ENCODE results near the gene LIPM. TPM values are rescaled to one million over a fixed set of nuclear protein-coding genes. Genes with fewer than 3 reads are reported as not detected.

Gene LIPM
- total and polyA plus RNA-seq, 2 experiments from 2014 or later: not detected

DNA sequence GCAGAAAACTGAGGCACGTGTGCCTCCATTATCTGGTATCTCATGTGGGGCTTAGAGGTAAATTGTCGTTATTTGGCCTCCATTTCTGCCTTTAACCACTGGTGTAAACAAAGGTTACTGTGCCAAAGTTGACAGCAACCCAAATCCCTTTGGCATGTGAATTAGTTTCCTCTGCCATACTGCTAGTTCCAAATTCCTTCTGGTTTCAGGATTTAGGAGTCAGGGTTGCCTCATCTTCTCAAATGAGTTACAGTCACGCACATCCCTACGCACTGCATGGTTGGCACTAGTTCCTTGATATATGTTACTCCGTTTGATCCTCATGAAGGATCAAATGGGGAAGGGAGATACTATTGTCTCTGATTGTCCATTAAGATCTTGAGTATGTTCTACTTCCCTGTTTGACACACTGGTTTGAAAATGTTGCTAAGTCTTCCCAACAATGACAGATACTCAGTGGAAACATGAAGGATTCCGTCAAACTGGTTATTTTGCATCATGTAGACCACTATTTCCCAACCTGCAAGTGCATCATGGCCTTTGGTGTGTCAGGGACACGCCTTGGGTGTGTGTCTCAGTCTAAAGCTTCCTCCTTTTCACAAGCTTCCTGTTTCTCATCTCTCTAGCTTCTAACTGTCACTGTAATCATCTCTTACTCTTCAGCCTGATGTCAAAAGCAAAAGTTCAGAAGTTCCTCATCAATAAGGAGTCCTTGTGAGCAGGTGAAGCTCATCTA lies 43.0 kb upstream of the LIPM start, which contains the start of gene LIPN:
Gene LIPN (plus strand): TSS at position 655 of the 736 bp plus-strand sequence. CDS start 1,386 bp downstream, outside the sequence.
- no peaks in the 10 kb centered on the region for H3K9me2 ChIP-seq (ENCODE audit: insufficient read depth)
- in situ Hi-C loops (cut with MboI): no loop called here
- H3F3A ChIP-seq (ENCODE audit: insufficient read depth): peaks cover 4% of the 10 kb centered on the region; the same call in 1 of the 2 replicates
- TF ChIP-seq EZH2phosphoT487 (IDR thresholded peaks at IDR 0.05; ENCODE audit: insufficient read depth, low read depth) (no peak), EZH2 (IDR thresholded peaks at IDR 0.05; ENCODE audit: insufficient read depth, poor library complexity, severe bottlenecking) (no peak)
- H2AFZ ChIP-seq: no peak within 1 kb of the TSS
- no peaks in the 10 kb centered on the region for H3K79me2 ChIP-seq (ENCODE audit: insufficient read depth)
- no peak within 1 kb of the TSS for H3K4me3 ChIP-seq
- H3K9ac ChIP-seq: no peak within 1 kb of the TSS
- no peak for DNase-seq
- no peaks in the 10 kb centered on the region for H3K9me3 ChIP-seq (ENCODE audit: low read depth)
- no peaks in the 10 kb centered on the region for H3K27me3 ChIP-seq (replicated peaks; ENCODE audit: insufficient read depth)
- H3K4me1 ChIP-seq (ENCODE audit: insufficient read depth): peaks cover 6% of the 10 kb centered on the region
- WGBS, 2 experiments (ENCODE audit: low coverage in 1 of 2, low lambda C conversion rate in 2 of 2, missing lambda C conversion rate in 2 of 2): 72 to 73% methylated on average over 7 of the region's 7 CpGs
- H3K4me2 ChIP-seq (ENCODE audit: unreplicated experiment): no peak within 1 kb of the TSS
- H3K36me3 ChIP-seq (ENCODE audit: low read depth): no peaks in the 10 kb centered on the region
- no peak within 1 kb of the TSS for H3K27ac ChIP-seq
- no peaks in the 10 kb centered on the region for H4K20me1 ChIP-seq (ENCODE audit: insufficient read depth)

DNA sequence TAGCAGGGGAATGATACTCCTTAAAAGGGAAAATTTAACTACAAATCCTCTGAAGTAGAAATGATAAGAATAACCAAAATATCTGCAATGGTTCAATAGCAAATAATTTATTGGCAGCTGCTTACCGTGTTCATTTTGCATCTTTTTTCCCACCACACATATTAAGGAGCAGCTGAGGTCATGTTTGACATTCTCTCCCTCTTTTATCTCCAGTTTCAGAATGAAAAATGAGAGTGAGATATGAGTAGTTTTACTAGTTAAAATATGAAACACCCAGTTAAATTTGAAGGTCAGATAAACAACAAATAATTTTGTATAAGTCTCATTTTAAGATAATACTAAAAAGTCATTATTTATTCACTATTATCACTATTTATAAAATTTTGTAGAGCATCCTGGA lies 39.6 kb upstream of the LIPM start:
- H3K27ac ChIP-seq: no peak overlapping the region
- no peak overlapping the region for H2AFZ ChIP-seq
- H3K9ac ChIP-seq: no peak overlapping the region
- no peak for DNase-seq
- H3K4me3 ChIP-seq: no peak overlapping the region
- no peaks in the 10 kb centered on the region for H3K27me3 ChIP-seq (replicated peaks; ENCODE audit: insufficient read depth)
- no peaks in the 10 kb centered on the region for H3K79me2 ChIP-seq (ENCODE audit: insufficient read depth)
- in situ Hi-C loops (cut with MboI): no loop called here
- no peak for TF ChIP-seq EZH2phosphoT487 (IDR thresholded peaks at IDR 0.05; ENCODE audit: insufficient read depth, low read depth)
- no peak for TF ChIP-seq EZH2 (IDR thresholded peaks at IDR 0.05; ENCODE audit: insufficient read depth, poor library complexity, severe bottlenecking)
- no peaks in the 10 kb centered on the region for H3F3A ChIP-seq (ENCODE audit: insufficient read depth)
- no peak overlapping the region for H3K4me2 ChIP-seq (ENCODE audit: unreplicated experiment)
- H4K20me1 ChIP-seq (ENCODE audit: insufficient read depth): no peaks in the 10 kb centered on the region
- 50 to 67% methylated on average over 1 of the region's 1 CpG for WGBS, 2 experiments (ENCODE audit: low coverage in 1 of 2, low lambda C conversion rate in 2 of 2, missing lambda C conversion rate in 2 of 2)
- no peaks in the 10 kb centered on the region for H3K9me3 ChIP-seq (ENCODE audit: low read depth)
- H3K9me2 ChIP-seq (ENCODE audit: insufficient read depth): no peaks in the 10 kb centered on the region
- no peaks in the 10 kb centered on the region for H3K36me3 ChIP-seq (ENCODE audit: low read depth)
- H3K4me1 ChIP-seq (ENCODE audit: insufficient read depth): no peaks in the 10 kb centered on the region; the same call in 1 of the 2 replicates

DNA sequence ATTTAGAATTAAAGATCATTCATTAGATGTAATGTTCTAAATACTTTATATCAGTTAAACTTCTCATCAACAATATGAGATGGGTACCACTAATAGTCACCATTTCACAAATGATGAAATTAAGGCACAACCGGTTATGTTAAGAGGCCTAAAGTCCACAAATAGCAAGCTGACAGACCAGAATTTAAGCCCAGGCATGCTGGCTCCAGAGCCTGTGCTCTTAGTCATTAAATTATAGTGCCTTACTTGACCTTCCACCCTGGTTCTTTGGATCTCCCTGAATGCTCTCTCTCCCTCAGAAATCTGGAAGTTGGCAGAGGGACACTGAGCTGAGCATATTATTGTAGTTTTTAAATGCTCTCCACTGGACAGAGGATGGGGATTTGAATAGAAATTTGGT lies 39.1 kb upstream of the LIPM start:
- H3K9ac ChIP-seq: no peak overlapping the region
- no peak overlapping the region for H3K4me2 ChIP-seq (ENCODE audit: unreplicated experiment)
- no peak overlapping the region for H3K4me3 ChIP-seq
- no peaks in the 10 kb centered on the region; the same call in 1 of the 2 replicates for H3K4me1 ChIP-seq (ENCODE audit: insufficient read depth)
- 41 to 48% methylated on average over 1 of the region's 1 CpG for WGBS, 2 experiments (ENCODE audit: low coverage in 1 of 2, low lambda C conversion rate in 2 of 2, missing lambda C conversion rate in 2 of 2)
- no peaks in the 10 kb centered on the region for H3K27me3 ChIP-seq (replicated peaks; ENCODE audit: insufficient read depth)
- no peaks in the 10 kb centered on the region for H3F3A ChIP-seq (ENCODE audit: insufficient read depth)
- no peaks in the 10 kb centered on the region for H4K20me1 ChIP-seq (ENCODE audit: insufficient read depth)
- in situ Hi-C loops (cut with MboI): no loop called here
- no peak for TF ChIP-seq EZH2phosphoT487 (IDR thresholded peaks at IDR 0.05; ENCODE audit: insufficient read depth, low read depth)
- no peak for TF ChIP-seq EZH2 (IDR thresholded peaks at IDR 0.05; ENCODE audit: insufficient read depth, poor library complexity, severe bottlenecking)
- no peak overlapping the region for H2AFZ ChIP-seq
- no peaks in the 10 kb centered on the region for H3K36me3 ChIP-seq (ENCODE audit: low read depth)
- no peak overlapping the region for H3K27ac ChIP-seq
- H3K9me2 ChIP-seq (ENCODE audit: insufficient read depth): no peaks in the 10 kb centered on the region
- DNase-seq: no peak
- H3K79me2 ChIP-seq (ENCODE audit: insufficient read depth): no peaks in the 10 kb centered on the region
- H3K9me3 ChIP-seq (ENCODE audit: low read depth): no peaks in the 10 kb centered on the region

DNA sequence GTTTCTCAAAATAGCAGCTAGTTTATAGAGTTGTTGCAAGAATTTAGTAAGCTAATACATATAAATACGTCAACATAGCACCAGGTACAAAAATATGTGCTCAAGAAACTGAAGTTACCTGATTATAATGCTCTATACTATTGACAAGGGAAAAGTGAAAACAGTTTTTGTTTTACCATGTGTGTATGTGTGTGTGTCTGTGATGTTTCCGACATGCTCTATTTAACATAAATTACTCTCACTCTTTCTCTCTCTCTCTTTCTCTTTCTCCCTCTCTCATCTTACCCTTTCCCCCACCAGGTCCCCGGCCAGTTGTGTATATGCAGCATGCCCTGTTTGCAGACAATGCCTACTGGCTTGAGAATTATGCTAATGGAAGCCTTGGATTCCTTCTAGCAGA lies 38.4 kb upstream of the LIPM start:
- Histone ChIP-seq H3K4me2 (ENCODE audit: unreplicated experiment) (no peak overlapping the region), H2AFZ (no peak overlapping the region), H3K9me3 (ENCODE audit: low read depth) (no peaks in the 10 kb centered on the region), H3K79me2 (ENCODE audit: insufficient read depth) (no peaks in the 10 kb centered on the region), H3K36me3 (ENCODE audit: low read depth) (no peaks in the 10 kb centered on the region), H3K9me2 (ENCODE audit: insufficient read depth) (no peaks in the 10 kb centered on the region), H3F3A (ENCODE audit: insufficient read depth) (no peaks in the 10 kb centered on the region), H3K4me1 (ENCODE audit: insufficient read depth) (no peaks in the 10 kb centered on the region; the same call in 1 of the 2 replicates), H3K4me3 (no peak overlapping the region), H3K27me3 (replicated peaks; ENCODE audit: insufficient read depth) (no peaks in the 10 kb centered on the region), H4K20me1 (ENCODE audit: insufficient read depth) (no peaks in the 10 kb centered on the region), H3K27ac (no peak overlapping the region), H3K9ac (no peak overlapping the region)
- no peak for TF ChIP-seq EZH2 (IDR thresholded peaks at IDR 0.05; ENCODE audit: insufficient read depth, poor library complexity, severe bottlenecking)
- WGBS, 2 experiments (ENCODE audit: low coverage in 1 of 2, low lambda C conversion rate in 2 of 2, missing lambda C conversion rate in 2 of 2): 78 to 90% methylated on average over 3 of the region's 3 CpGs
- no peak for DNase-seq
- in situ Hi-C loops (cut with MboI): no loop called here

All from GM23248 (cell line).